GM23248 (cell line): ENCODE measurements around the gene LONP2.

Source experiments
- EZH2 ChIP-seq: fragments of 200-600 bp; sonication (generic); IDR thresholded peaks from 2 replicates; pipeline ENCODE4 v1.6.1; 2018; ENCODE audit warnings: antibody characterized with exemption, mild to moderate bottlenecking; ENCODE audit not compliant: insufficient read depth, poor library complexity, severe bottlenecking
- EZH2phosphoT487 ChIP-seq: fragments of 200-600 bp; sonication (generic); IDR thresholded peaks from 2 replicates; pipeline ENCODE4 v1.6.1; 2018; ENCODE audit warnings: antibody characterized with exemption, moderate library complexity, mild to moderate bottlenecking, low read depth; ENCODE audit not compliant: insufficient read depth

DNA sequence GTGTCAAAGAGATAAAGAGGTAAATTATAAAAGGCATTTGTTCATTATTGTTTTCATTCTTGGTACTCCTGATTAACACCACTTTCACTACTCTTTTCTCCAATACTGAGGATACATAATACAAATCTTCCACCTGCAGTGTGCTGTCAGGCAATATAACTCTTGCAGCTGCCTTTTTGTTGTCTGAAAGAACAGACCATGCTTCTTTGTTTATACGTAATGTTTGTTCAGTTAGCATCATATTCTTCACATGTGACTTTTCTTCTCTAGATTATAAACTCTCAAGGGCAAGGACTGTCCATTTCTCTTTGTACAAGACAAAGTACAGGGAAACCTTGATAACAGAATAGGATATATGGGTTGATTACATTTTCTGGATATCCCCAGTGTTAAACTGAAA is 17.5 kb downstream of the LONP2 start:
- TF ChIP-seq EZH2 (no peak), EZH2phosphoT487 (no peak)
